ENCODE measurements around the gene CXCR5. TPM values are rescaled to one million over a fixed set of nuclear protein-coding genes. Genes with fewer than 3 reads are reported as not detected.

CXCR5 gene
- total RNA-seq, 1 donor from 2014 or later = 6.4 TPM

DNA sequence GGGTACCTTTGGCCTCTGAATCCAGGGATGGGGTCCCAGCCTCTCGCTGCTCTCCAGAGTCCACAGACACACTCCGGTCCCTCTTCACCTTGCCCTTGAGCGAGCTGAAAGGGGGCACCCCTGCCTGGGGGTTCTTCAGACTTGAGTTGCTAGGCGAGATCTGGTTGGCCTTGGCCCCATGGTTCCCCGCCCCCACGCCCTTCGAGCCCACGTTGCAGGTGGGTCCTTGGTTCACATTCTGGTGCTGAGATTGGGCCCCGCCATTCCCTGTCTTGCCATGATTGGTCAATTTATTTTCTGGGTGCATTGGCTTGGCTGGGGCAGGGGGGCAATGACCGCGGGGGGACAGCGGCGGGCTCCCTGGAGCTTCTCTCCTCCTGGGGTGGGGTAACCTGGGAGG is 24.6 kb downstream of the CXCR5 start:
- no peaks in the 10 kb centered on the region for H3K27me3 Mint-ChIP-seq
- intact Hi-C loops (cut with micrococcal nuclease) = no loop called here
- H3K27ac Mint-ChIP-seq = no peak overlapping the region
- peaks cover 44% of the 10 kb centered on the region for H3K4me1 Mint-ChIP-seq
- peaks cover 24% of the 10 kb centered on the region for H3K36me3 Mint-ChIP-seq (ENCODE audit: low read depth)
- no peaks in the 10 kb centered on the region for H3K9me3 Mint-ChIP-seq
- DNase-seq = no peak
- H3K4me3 Mint-ChIP-seq = no peak overlapping the region

DNA sequence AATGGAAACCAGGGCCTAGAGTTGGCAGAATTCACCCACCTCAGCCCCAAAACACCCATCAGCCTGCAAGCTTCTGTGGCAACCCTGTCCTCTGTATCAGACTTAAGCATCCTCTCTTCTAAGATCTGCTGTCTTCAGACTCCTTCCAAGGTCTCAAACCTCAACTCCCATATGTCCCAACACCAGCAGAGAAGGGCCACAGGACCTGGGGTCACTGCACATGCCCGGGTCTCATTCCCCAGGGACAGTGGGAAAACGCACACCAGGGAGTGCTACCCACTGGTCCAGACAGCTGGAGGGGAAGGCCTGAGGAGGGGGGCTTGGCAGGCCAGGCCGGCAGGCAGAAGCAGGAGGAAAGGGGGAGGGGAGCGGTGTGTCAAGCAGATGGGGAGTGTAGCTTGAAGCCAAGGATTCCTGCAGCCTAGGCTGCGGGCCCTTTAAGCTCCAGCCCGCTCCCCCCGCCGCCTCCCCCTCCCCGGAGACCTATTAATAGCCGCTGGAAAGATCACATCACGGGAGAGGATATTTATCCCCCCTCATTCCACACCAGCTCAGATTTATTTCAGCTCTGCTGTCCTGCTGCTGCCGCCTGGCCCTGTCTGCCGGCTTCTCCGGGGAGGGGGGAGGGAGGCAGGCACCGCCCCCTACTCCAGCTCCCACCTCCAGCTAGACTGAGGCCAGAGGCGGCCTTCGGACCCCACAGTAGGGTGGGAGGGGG is 25.4 kb downstream of the CXCR5 start:
- Mint-ChIP-seq H3K9me3 (no peaks in the 10 kb centered on the region), H3K36me3 (ENCODE audit: low read depth) (peaks cover 24% of the 10 kb centered on the region), H3K27ac (peak overlapping the region; percentile 81), H3K4me3 (peak overlapping the region; percentile 30), H3K4me1 (peaks cover 48% of the 10 kb centered on the region), H3K27me3 (no peaks in the 10 kb centered on the region)
- intact Hi-C loops (cut with micrococcal nuclease) = no loop called here
- DNase-seq = no peak

- Mint-ChIP-seq H3K9me3 (no peaks in the 10 kb centered on the region), H3K4me3 (peak overlapping the region; percentile 21), H3K36me3 (ENCODE audit: low read depth) (peaks cover 26% of the 10 kb centered on the region), H3K27me3 (no peaks in the 10 kb centered on the region), H3K27ac (peak overlapping the region; percentile 20), H3K4me1 (peaks cover 55% of the 10 kb centered on the region)
- intact Hi-C loops (cut with micrococcal nuclease) = loop anchor here (5.0 kb wide), 1 partner anchor 428 kb away; no protein-coding TSS in a partner anchor
- DNase-seq = no peak
Measured at GRCh38 chr11:118909619-118910308, 26.1 kb downstream of the CXCR5 start.

GRCh38 chr11:118910309-118911112 is 26.8 kb downstream of the CXCR5 start:
- DNase-seq = peak; percentile 74
- H3K36me3 Mint-ChIP-seq (ENCODE audit: low read depth) = peaks cover 22% of the 10 kb centered on the region
- intact Hi-C loops (cut with micrococcal nuclease) = loop anchor here (1.0 to 5.0 kb wide), 2 partner anchors 18 to 427 kb away; no protein-coding TSS in a partner anchor
- no peaks in the 10 kb centered on the region for H3K9me3 Mint-ChIP-seq
- H3K4me1 Mint-ChIP-seq = peaks cover 62% of the 10 kb centered on the region
- H3K27me3 Mint-ChIP-seq = no peaks in the 10 kb centered on the region
- peak overlapping the region; percentile 84 for H3K27ac Mint-ChIP-seq
- peak overlapping the region; percentile 82 for H3K4me3 Mint-ChIP-seq

DNA sequence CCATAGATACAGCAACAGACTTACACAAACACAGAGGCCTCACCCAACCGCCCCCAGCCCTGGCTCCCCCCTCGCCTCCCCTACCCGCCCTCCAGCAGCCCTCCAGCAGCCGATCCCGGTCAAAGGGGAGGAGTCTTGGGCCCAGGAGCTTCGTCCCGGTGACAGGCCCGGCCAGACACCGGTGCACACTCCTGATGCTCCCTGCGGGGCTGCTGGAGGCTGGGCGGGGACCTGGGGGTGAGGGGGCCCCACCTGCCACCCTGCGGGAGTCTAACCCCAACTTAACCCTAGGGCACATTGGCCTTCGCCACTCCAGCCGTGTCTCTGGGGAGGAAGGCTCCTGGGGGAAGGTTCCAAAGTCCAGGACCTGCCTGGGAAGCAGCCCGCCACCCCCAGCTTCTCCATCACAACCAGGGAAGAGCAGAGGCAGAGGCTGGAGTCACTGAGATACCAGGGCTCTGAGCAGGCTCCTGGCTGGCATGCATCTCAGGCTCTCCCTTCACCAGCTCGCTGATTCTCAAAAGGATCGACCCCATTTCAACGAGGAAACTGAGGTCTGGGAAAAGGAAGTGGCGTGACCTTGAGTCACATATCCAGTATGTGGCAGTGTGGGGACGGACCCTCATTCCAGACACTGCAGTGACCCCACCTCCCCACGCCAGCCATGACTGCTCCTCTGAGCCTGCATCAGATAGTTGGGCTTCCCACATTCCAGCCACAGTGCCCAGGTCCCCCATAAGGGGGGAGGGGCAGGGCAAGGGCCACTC is 27.6 kb downstream of the CXCR5 start:
- intact Hi-C loops (cut with micrococcal nuclease) = loop anchor here (1.0 to 5.0 kb wide), 2 partner anchors 17 to 426 kb away; no protein-coding TSS in a partner anchor
- H3K27ac Mint-ChIP-seq = peak overlapping the region; percentile 93
- H3K36me3 Mint-ChIP-seq (ENCODE audit: low read depth) = peaks cover 22% of the 10 kb centered on the region
- H3K9me3 Mint-ChIP-seq = no peaks in the 10 kb centered on the region
- H3K27me3 Mint-ChIP-seq = no peaks in the 10 kb centered on the region
- DNase-seq = peak; percentile 62
- peak overlapping the region; percentile 82 for H3K4me3 Mint-ChIP-seq
- H3K4me1 Mint-ChIP-seq = peaks cover 70% of the 10 kb centered on the region

DNA sequence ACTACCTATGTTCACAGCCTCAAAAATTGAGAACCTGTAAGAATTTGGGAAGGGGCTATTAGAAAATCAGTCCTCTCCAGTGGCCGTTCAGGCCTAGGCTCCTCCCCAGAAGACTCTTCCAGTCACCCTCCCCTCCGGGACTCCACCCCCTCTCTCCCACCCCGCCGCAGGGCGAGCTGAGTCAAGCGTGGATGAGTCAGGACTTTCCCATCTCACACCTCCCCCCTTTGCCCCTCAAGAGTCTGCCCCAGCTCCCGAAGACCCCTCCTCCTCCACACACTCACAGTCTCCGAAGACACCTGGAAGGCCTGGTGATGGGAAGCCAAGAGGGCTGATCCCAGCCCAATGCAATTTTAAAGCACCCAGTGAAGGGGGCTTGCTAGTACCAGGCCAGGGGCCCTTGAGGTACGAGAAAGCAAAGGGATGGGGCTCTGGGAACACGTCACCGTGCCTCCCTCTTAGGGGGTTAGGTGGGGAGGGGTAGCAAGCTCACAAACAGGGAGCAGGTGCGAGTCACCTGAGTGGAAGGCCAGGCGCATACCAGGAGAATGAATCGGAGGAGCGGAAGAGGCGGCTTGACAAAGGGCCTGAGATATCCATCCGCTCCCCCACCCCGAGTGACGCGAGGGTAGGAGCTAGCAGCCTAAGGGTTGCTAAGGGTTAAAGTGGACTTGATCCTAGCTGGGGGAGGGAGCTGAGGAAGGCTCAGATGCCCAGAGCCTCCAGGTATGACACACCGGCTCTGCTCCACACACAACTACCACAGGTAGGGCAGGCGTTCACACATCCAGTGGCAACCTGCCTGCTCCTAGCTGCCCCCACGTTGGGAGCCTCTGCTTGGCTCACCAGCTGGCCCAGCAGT is 28.4 kb downstream of the CXCR5 start:
- H3K27ac Mint-ChIP-seq = peak overlapping the region; percentile 93
- H3K27me3 Mint-ChIP-seq = no peaks in the 10 kb centered on the region
- peak; percentile 85 for DNase-seq
- intact Hi-C loops (cut with micrococcal nuclease) = loop anchor here (1.0 to 5.0 kb wide), 2 partner anchors 16 to 425 kb away; no protein-coding TSS in a partner anchor
- peaks cover 72% of the 10 kb centered on the region for H3K4me1 Mint-ChIP-seq
- no peaks in the 10 kb centered on the region for H3K9me3 Mint-ChIP-seq
- peaks cover 21% of the 10 kb centered on the region for H3K36me3 Mint-ChIP-seq (ENCODE audit: low read depth)
- H3K4me3 Mint-ChIP-seq = peak overlapping the region; percentile 82

GRCh38 chr11:118912742-118913410 is 29.2 kb downstream of the CXCR5 start:
- DNase-seq = peak; percentile 75
- peaks cover 72% of the 10 kb centered on the region for H3K4me1 Mint-ChIP-seq
- intact Hi-C loops (cut with micrococcal nuclease) = loop anchor here (5.0 kb wide), 1 partner anchor 424 kb away; no protein-coding TSS in a partner anchor
- H3K4me3 Mint-ChIP-seq = peak overlapping the region; percentile 82
- no peaks in the 10 kb centered on the region for H3K9me3 Mint-ChIP-seq
- no peaks in the 10 kb centered on the region for H3K27me3 Mint-ChIP-seq
- peak overlapping the region; percentile 93 for H3K27ac Mint-ChIP-seq
- H3K36me3 Mint-ChIP-seq (ENCODE audit: low read depth) = peaks cover 17% of the 10 kb centered on the region

- H3K4me1 Mint-ChIP-seq = peaks cover 77% of the 10 kb centered on the region
- intact Hi-C loops (cut with micrococcal nuclease) = loop anchor here (5.0 kb wide), 1 partner anchor 424 kb away; no protein-coding TSS in a partner anchor
Measured at GRCh38 chr11:118913411-118914125, 29.9 kb downstream of the CXCR5 start.

GRCh38 chr11:118914178-118914918 is 30.7 kb downstream of the CXCR5 start:
- intact Hi-C loops (cut with micrococcal nuclease) = loop anchor here (5.0 kb wide), 1 partner anchor 423 kb away; no protein-coding TSS in a partner anchor
- Mint-ChIP-seq H3K4me3 (peak overlapping the region; percentile 72), H3K9me3 (no peaks in the 10 kb centered on the region), H3K27me3 (no peaks in the 10 kb centered on the region), H3K27ac (peak overlapping the region; percentile 97), H3K4me1 (peaks cover 78% of the 10 kb centered on the region), H3K36me3 (ENCODE audit: low read depth) (peaks cover 9% of the 10 kb centered on the region)
- peak; percentile 90 for DNase-seq

More at GRCh38 chr11:118913411-118914125, 29.9 kb downstream of the CXCR5 start:
- Mint-ChIP-seq H3K36me3 (ENCODE audit: low read depth) (peaks cover 13% of the 10 kb centered on the region), H3K27ac (peak overlapping the region; percentile 97), H3K4me3 (peak overlapping the region; percentile 82), H3K9me3 (no peaks in the 10 kb centered on the region), H3K27me3 (no peaks in the 10 kb centered on the region)
- DNase-seq = peak; percentile 76

DNA sequence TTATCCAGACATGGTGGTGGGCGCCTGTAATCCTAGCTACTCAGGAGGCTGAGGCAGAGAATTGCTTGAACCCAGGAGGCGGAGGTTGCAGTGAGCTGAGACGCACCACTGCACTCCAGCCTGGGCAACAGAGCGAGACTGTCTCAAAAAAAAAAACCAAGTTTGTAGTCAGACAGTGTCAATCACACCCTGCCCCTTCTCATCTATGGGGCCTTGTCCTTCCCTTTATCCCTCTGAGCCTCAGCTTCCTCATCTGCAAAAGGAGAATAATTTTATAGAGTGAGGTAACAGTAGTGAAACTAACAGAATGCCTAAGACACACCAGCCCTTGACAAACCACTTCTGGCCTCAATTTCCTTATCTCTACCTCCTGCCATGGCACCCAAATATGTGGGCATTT is 31.3 kb downstream of the CXCR5 start:
- Mint-ChIP-seq H3K9me3 (no peaks in the 10 kb centered on the region), H3K36me3 (ENCODE audit: low read depth) (peaks cover 9% of the 10 kb centered on the region), H3K27me3 (no peaks in the 10 kb centered on the region), H3K4me1 (peaks cover 82% of the 10 kb centered on the region), H3K4me3 (peak overlapping the region; percentile 72), H3K27ac (peak overlapping the region; percentile 97)
- intact Hi-C loops (cut with micrococcal nuclease) = loop anchor here (1.0 to 5.0 kb wide), 2 partner anchors 8 to 422 kb away; no protein-coding TSS in a partner anchor
- DNase-seq = no peak

DNA sequence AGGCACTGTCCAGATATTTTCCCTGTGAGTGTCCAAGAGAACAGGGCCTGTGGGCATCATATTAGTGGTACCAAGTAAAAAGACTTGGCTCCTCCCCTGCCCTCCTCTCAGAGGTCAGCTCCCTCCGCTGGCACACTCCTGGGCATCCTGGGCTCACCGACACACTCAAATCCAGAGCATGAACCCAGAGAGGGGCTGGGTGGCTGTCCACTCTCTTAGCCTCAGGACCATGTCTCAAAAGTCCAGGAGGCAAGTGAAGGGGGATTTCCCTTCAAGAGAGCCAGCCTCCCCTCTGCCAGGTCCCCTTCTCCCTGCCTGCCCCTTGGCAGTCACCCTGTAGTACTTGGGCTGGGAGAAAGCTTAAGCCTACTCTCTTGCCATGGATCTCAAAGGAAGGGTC is 31.7 kb downstream of the CXCR5 start:
- Mint-ChIP-seq H3K4me1 (peaks cover 86% of the 10 kb centered on the region), H3K27me3 (no peaks in the 10 kb centered on the region), H3K4me3 (no peak overlapping the region), H3K27ac (peak overlapping the region; percentile 97), H3K36me3 (ENCODE audit: low read depth) (peaks cover 9% of the 10 kb centered on the region), H3K9me3 (no peaks in the 10 kb centered on the region)
- intact Hi-C loops (cut with micrococcal nuclease) = loop anchor here (1.0 kb wide), 1 partner anchor 8 kb away; no protein-coding TSS in a partner anchor
- DNase-seq = peak; percentile 58
